GM18867 (cell line): ENCODE measurements around the gene PLCD4.

Source experiments
- ATAC-seq: cut with Tn5 transposase; IDR thresholded peaks from one replicate; pipeline ENCODE4 v1.9.1; 2021; ENCODE audit warnings: mild to moderate bottlenecking, moderate library complexity; ENCODE audit not compliant: unreplicated experiment

The PLCD4 gene

GRCh38 chr2:218662377-218662776 lies 54.7 kb downstream of the PLCD4 start:
- no peak for ATAC-seq

- no peak for ATAC-seq
Measured at GRCh38 chr2:218662827-218663226, 55.1 kb downstream of the PLCD4 start.

GRCh38 chr2:218663901-218664300 lies 56.2 kb downstream of the PLCD4 start:
- no peak for ATAC-seq

GRCh38 chr2:218664653-218665052 lies 57.0 kb downstream of the PLCD4 start:
- no peak for ATAC-seq

- ATAC-seq: no peak
Measured at GRCh38 chr2:218671097-218671653, 63.5 kb downstream of the PLCD4 start.

GRCh38 chr2:218671654-218672566 lies 64.2 kb downstream of the PLCD4 start, which contains the start of the genes RNF25 and STK36:
RNF25 (minus strand) TSS chr2:218672002; CDS start chr2:218671970, 32 bp downstream.
STK36 (plus strand) TSS chr2:218672086; CDS start chr2:218672830, 744 bp downstream.
- ATAC-seq: peak; percentile 99

GRCh38 chr2:218679119-218679518 lies 71.4 kb downstream of the PLCD4 start:
- no peak for ATAC-seq

GRCh38 chr2:218680061-218680460 lies 72.4 kb downstream of the PLCD4 start:
- ATAC-seq: no peak
